ENCODE results near the gene ZG16B.

The ZG16B gene

GRCh38 chr16:2834968-2835367 is 4.9 kb downstream of the ZG16B start:
- TF ChIP-seq, protein P1, sequence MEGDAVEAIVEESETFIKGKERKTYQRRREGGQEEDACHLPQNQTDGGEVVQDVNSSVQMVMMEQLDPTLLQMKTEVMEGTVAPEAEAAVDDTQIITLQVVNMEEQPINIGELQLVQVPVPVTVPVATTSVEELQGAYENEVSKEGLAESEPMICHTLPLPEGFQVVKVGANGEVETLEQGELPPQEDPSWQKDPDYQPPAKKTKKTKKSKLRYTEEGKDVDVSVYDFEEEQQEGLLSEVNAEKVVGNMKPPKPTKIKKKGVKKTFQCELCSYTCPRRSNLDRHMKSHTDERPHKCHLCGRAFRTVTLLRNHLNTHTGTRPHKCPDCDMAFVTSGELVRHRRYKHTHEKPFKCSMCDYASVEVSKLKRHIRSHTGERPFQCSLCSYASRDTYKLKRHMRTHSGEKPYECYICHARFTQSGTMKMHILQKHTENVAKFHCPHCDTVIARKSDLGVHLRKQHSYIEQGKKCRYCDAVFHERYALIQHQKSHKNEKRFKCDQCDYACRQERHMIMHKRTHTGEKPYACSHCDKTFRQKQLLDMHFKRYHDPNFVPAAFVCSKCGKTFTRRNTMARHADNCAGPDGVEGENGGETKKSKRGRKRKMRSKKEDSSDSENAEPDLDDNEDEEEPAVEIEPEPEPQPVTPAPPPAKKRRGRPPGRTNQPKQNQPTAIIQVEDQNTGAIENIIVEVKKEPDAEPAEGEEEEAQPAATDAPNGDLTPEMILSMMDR (IDR thresholded peaks at IDR 0.05; ENCODE audit: low read depth, low read length) = no peak
- TF ChIP-seq MAX (IDR thresholded peaks at IDR 0.05; ENCODE audit: low read depth, low read length) (no peak), POLR2A (IDR thresholded peaks at IDR 0.05; ENCODE audit: extremely low read depth, insufficient read length) (no peak), MYC (IDR thresholded peaks at IDR 0.05; ENCODE audit: low read depth, low read length) (no peak)
- DNase-seq (ENCODE audit: low read depth) = no peak
- H3K4me3 ChIP-seq (ENCODE audit: low read depth, low read length) = no peak overlapping the region

DNA sequence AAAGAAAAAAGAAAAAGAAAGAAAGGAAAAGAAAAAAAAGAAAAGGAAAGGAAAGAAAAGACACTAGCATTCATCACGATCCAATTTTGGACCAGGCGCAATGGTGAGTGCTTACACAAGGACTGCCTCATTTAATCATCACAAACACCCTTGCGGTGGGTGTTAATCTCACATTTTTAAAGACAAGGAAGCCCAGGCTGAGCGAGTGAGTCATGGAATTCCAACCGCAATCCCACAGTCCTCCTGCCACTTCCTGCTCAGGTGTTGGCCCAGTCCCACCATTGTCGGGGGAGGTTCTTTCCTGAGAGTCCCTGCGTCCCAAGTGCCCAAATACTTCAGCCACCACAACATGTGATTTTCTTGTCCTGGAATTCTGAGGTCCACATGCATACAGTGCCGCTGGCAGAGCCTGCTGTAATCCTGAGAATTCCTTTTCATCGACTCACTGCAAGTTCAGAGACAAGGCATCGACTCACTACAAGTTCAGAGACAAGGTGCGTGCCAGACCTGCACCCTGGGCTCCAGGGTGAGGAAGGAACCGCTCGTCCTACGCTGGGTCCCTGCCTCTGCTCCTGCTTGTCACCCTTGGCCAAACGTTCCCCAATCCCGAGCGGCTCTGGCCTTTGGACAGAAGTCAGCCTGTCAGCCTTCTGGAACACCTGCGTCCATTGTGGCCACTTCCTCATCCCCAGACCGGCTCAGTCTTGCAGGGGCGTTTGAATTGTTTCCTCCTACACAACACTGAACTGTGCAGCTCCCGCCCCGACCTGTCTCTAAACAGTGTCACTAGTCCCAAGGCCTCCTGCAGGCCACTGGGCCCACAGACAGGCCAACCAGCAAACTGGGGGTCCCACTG is 5.8 kb downstream of the ZG16B start:
- no peak overlapping the region for H3K4me3 ChIP-seq (ENCODE audit: low read depth, low read length)
- DNase-seq (ENCODE audit: low read depth) = peak; percentile 50
- TF ChIP-seq MYC (IDR thresholded peaks at IDR 0.05; ENCODE audit: low read depth, low read length) (no peak), POLR2A (IDR thresholded peaks at IDR 0.05; ENCODE audit: extremely low read depth, insufficient read length) (no peak), MAX (IDR thresholded peaks at IDR 0.05; ENCODE audit: low read depth, low read length) (0 out of 2 replicates have a peak, but pooled peaks have one; percentile 9)

DNA sequence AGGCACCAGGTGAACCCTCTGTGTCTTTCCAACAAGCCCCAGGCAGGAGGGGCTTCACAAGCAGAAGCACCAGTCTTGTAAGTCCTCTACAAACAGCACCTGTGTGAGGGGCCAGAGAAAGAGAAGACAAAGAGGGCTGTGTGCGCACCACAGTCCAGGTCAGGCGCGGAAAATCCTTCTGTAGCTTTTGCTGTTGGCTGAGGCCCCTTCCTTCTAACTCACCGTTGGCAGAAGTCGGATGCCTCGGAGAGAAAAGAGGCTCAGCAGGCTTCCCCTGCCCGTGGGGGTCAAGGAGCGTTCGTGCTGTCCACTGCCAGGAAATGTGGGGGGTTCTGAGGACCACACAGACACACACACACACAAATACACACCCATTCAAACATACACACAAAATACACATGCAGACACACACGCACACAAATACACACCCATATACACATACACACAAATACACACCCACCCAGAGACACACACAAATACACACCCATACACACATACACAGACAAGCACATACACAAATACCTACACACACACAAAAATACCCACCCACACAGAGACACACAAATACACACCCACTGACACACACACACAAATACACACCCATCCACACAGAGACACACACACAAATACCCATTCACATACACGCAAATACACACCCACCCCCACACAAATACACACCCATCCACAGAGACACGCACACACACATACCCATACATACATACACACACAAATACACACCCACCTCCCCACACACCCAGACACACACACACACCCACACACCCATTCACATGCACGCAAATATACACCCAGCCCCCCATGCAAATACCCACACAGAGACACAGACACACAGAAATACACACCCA is 6.8 kb downstream of the ZG16B start:
- TF ChIP-seq MAX (IDR thresholded peaks at IDR 0.05; ENCODE audit: low read depth, low read length) (no peak), MYC (IDR thresholded peaks at IDR 0.05; ENCODE audit: low read depth, low read length) (no peak), POLR2A (IDR thresholded peaks at IDR 0.05; ENCODE audit: extremely low read depth, insufficient read length) (no peak)
- TF ChIP-seq, protein P1 (IDR thresholded peaks at IDR 0.05; ENCODE audit: low read depth, low read length) = no peak
- no peak for DNase-seq (ENCODE audit: low read depth)
- H3K4me3 ChIP-seq (ENCODE audit: low read depth, low read length) = no peak overlapping the region

DNA sequence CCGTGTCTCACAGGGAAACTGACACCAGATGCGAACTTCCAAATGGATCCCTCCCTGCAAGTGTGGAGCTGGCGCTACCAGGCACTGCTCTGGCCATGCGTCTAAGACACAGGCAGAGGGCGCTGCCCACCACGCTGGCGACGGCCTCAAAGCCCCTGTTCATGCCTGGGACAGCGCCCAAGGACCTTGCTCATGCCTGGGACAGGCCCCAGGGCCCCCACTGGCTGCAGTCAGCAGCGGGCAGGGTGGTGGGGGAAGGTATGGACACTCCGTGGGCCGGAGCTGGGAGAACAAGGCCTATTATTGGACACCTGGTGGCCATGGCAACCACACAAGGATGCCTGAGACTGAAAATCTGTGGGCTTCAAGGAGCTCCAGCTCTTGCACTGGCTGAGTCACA is 8.8 kb downstream of the ZG16B start:
- H3K4me3 ChIP-seq (ENCODE audit: low read depth, low read length) = no peak overlapping the region
- peak; percentile 74 for DNase-seq (ENCODE audit: low read depth)
- TF ChIP-seq MAX (IDR thresholded peaks at IDR 0.05; ENCODE audit: low read depth, low read length) (peak; percentile 62; the same call in 1 of the 2 replicates), POLR2A (IDR thresholded peaks at IDR 0.05; ENCODE audit: extremely low read depth, insufficient read length) (no peak), MYC (IDR thresholded peaks at IDR 0.05; ENCODE audit: low read depth, low read length) (0 out of 2 replicates have a peak, but pooled peaks have one; percentile 12)
- TF ChIP-seq, protein P1 (IDR thresholded peaks at IDR 0.05; ENCODE audit: low read depth, low read length) = peak; percentile 90

GRCh38 chr16:2839650-2840450 is 9.7 kb downstream of the ZG16B start:
- TF ChIP-seq MYC (IDR thresholded peaks at IDR 0.05; ENCODE audit: low read depth, low read length) (no peak), POLR2A (IDR thresholded peaks at IDR 0.05; ENCODE audit: extremely low read depth, insufficient read length) (no peak)
- TF ChIP-seq, protein P1 (IDR thresholded peaks at IDR 0.05; ENCODE audit: low read depth, low read length) = no peak
- no peak overlapping the region for H3K4me3 ChIP-seq (ENCODE audit: low read depth, low read length)
- DNase-seq (ENCODE audit: low read depth) = no peak
